Astrocyte (in vitro differentiated cells and primary cell): ENCODE results near the gene MAP3K10. TPM values are rescaled to one million over a fixed set of nuclear protein-coding genes. Genes with fewer than 3 reads are reported as not detected.

ENCODE experiments used
- DNase-seq: peaks from one replicate; pipeline ENCODE4 v3.0.0-alpha.2; 2010; ENCODE audit warnings: low read depth
- FAIRE-seq: peaks from 2 replicates; lab custom pipeline; 2011; peaks lifted over from hg19 to GRCh38; lab: Jason Lieb, UNC
- H2AFZ ChIP-seq: 2 replicates; pipeline ENCODE4 v1.6.0; 2012; ENCODE audit warnings: low read depth, low read length, inconsistent platforms
- H3K27ac ChIP-seq: 2 replicates; pipeline ENCODE4 v1.5.1; 2011; ENCODE audit warnings: low read depth, low read length, inconsistent platforms
- H3K27me3 ChIP-seq: 2 replicates; pipeline ENCODE4 v1.6.0; 2011; ENCODE audit warnings: low read length, inconsistent platforms; ENCODE audit not compliant: insufficient read depth
- H3K36me3 ChIP-seq: 2 replicates; pipeline ENCODE4 v1.5.1; 2011; ENCODE audit warnings: low read length, inconsistent platforms; ENCODE audit not compliant: insufficient read depth
- H3K4me1 ChIP-seq: 2 replicates; pipeline ENCODE4 v1.5.1; 2011; ENCODE audit warnings: low read length, inconsistent platforms; ENCODE audit not compliant: insufficient read depth
- H3K4me2 ChIP-seq: 2 replicates; pipeline ENCODE4 v1.6.0; 2012; ENCODE audit warnings: low read length, inconsistent platforms
- H3K4me3 ChIP-seq: 2 replicates; pipeline ENCODE4 v1.5.1; 2011; ENCODE audit warnings: low read depth, mild to moderate bottlenecking, low read length, inconsistent platforms; ENCODE audit not compliant: insufficient read depth
- H3K79me2 ChIP-seq: 2 replicates; pipeline ENCODE4 v1.6.0; 2012; ENCODE audit warnings: mild to moderate bottlenecking, low read length, inconsistent platforms; ENCODE audit not compliant: insufficient read depth
- H3K9ac ChIP-seq: 2 replicates; pipeline ENCODE4 v1.6.0; 2012; ENCODE audit warnings: mild to moderate bottlenecking, low read length, inconsistent platforms
- H3K9me3 ChIP-seq: 2 replicates; pipeline ENCODE4 v1.5.1; 2012; ENCODE audit warnings: low read depth, mild to moderate bottlenecking, low read length, inconsistent platforms; ENCODE audit not compliant: insufficient read depth
- H4K20me1 ChIP-seq: 2 replicates; pipeline ENCODE4 v1.6.0; 2012; ENCODE audit warnings: low read length, inconsistent platforms; ENCODE audit not compliant: insufficient read depth
- H3K27ac Mint-ChIP-seq: one replicate; pipeline ENCODE4 v1.8.0; 2021; ENCODE audit warnings: mild to moderate bottlenecking, mixed read lengths; ENCODE audit not compliant: unreplicated experiment
- H3K27me3 Mint-ChIP-seq: one replicate; pipeline ENCODE4 v1.8.0; 2021; ENCODE audit warnings: low read depth, mixed read lengths; ENCODE audit not compliant: unreplicated experiment
- H3K36me3 Mint-ChIP-seq: one replicate; pipeline ENCODE4 v1.8.0; 2021; ENCODE audit warnings: low read depth, mixed read lengths; ENCODE audit not compliant: unreplicated experiment
- H3K4me1 Mint-ChIP-seq: one replicate; pipeline ENCODE4 v1.8.0; 2021; ENCODE audit warnings: low read depth, mixed read lengths; ENCODE audit not compliant: unreplicated experiment
- H3K4me3 Mint-ChIP-seq: one replicate; pipeline ENCODE4 v1.8.0; 2021; ENCODE audit warnings: mild to moderate bottlenecking, moderate library complexity, mixed read lengths; ENCODE audit not compliant: unreplicated experiment
- H3K9me3 Mint-ChIP-seq: one replicate; pipeline ENCODE4 v1.8.0; 2021; ENCODE audit warnings: mild to moderate bottlenecking, mixed read lengths; ENCODE audit not compliant: unreplicated experiment
- EZH2 ChIP-seq: IDR thresholded peaks from 2 replicates; pipeline ENCODE4 v1.6.1; 2012; ENCODE audit warnings: mild to moderate bottlenecking, low read length, inconsistent platforms; ENCODE audit not compliant: insufficient read depth
- total RNA-seq: library from RNA; stranded (reverse); gene quantifications from 2 replicates; pipeline ENCODE4 v1.2.1, GENCODE V29; 2021
- TF ChIP-seq, protein P1 (sequence below): IDR thresholded peaks from 2 replicates; pipeline ENCODE4 v1.5.1; 2011; ENCODE audit warnings: low read depth, mild to moderate bottlenecking, inconsistent platforms, low read length, moderate library complexity; ENCODE audit not compliant: insufficient read depth

The MAP3K10 gene
- total RNA-seq, 1 donor from 2014 or later = 17.2 TPM

DNA sequence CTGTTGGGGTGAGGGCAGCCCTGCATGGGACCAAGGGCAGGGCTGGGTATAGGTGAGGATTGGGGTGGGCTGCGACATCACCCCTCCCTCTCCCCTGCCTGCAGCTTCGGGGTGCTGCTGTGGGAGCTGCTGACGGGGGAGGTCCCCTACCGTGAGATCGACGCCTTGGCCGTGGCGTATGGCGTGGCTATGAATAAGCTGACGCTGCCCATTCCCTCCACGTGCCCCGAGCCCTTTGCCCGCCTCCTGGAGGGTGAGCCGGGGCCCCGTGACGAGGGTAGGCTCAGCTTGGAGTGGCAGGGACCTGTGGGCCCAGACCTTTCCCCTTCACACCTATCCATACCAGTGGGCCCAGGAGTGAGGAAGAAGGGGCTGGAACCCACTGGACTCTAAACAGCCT, 13.2 kb downstream of the MAP3K10 start:
- no peak for DNase-seq

DNA sequence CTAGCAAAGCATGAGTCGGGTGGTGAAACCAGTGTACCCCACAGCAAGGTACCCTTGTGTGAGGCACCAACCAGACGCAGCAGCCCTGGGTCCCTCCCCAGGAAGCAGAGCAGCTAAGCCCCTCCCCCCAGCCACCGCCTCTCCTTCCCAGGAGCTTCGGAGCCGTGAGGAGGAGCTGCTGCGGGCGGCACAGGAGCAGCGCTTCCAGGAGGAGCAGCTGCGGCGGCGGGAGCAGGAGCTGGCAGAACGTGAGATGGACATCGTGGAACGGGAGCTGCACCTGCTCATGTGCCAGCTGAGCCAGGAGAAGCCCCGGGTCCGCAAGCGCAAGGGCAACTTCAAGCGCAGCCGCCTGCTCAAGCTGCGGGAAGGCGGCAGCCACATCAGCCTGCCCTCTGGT, 14.5 kb downstream of the MAP3K10 start:
- H3K36me3 ChIP-seq = peaks cover 2% of the 10 kb centered on the region
- no peaks in the 10 kb centered on the region for H3K79me2 ChIP-seq
- TF ChIP-seq EZH2 = no peak
- TF ChIP-seq, protein P1, sequence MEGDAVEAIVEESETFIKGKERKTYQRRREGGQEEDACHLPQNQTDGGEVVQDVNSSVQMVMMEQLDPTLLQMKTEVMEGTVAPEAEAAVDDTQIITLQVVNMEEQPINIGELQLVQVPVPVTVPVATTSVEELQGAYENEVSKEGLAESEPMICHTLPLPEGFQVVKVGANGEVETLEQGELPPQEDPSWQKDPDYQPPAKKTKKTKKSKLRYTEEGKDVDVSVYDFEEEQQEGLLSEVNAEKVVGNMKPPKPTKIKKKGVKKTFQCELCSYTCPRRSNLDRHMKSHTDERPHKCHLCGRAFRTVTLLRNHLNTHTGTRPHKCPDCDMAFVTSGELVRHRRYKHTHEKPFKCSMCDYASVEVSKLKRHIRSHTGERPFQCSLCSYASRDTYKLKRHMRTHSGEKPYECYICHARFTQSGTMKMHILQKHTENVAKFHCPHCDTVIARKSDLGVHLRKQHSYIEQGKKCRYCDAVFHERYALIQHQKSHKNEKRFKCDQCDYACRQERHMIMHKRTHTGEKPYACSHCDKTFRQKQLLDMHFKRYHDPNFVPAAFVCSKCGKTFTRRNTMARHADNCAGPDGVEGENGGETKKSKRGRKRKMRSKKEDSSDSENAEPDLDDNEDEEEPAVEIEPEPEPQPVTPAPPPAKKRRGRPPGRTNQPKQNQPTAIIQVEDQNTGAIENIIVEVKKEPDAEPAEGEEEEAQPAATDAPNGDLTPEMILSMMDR = no peak
- H3K9me3 Mint-ChIP-seq = no peaks in the 10 kb centered on the region
- H3K27me3 Mint-ChIP-seq = no peaks in the 10 kb centered on the region
- peaks cover 22% of the 10 kb centered on the region for H3K36me3 Mint-ChIP-seq
- no peak overlapping the region for H3K4me2 ChIP-seq
- H3K27ac Mint-ChIP-seq = no peak overlapping the region
- H3K4me1 Mint-ChIP-seq = no peaks in the 10 kb centered on the region
- no peaks in the 10 kb centered on the region for H3K4me1 ChIP-seq
- no peak overlapping the region for H2AFZ ChIP-seq
- H3K4me3 ChIP-seq = no peak overlapping the region
- no peak overlapping the region for H3K4me3 Mint-ChIP-seq
- no peaks in the 10 kb centered on the region for H3K9me3 ChIP-seq
- DNase-seq (no peak), FAIRE-seq (no peak)
- H3K9ac ChIP-seq = no peak overlapping the region
- H3K27ac ChIP-seq = no peak overlapping the region
- no peaks in the 10 kb centered on the region for H4K20me1 ChIP-seq
- H3K27me3 ChIP-seq = no peaks in the 10 kb centered on the region

More for the DNA sequence above, 13.2 kb downstream of the MAP3K10 start:
- no peaks in the 10 kb centered on the region for H3K9me3 Mint-ChIP-seq
- H3K79me2 ChIP-seq = no peaks in the 10 kb centered on the region
- no peak overlapping the region for H3K4me3 ChIP-seq
- H3K27me3 ChIP-seq = no peaks in the 10 kb centered on the region
- no peaks in the 10 kb centered on the region for H3K36me3 ChIP-seq
- no peaks in the 10 kb centered on the region for H3K27me3 Mint-ChIP-seq
- FAIRE-seq = no peak
- H3K27ac ChIP-seq = no peak overlapping the region
- H3K9me3 ChIP-seq = no peaks in the 10 kb centered on the region
- no peak overlapping the region for H2AFZ ChIP-seq
- H3K4me1 Mint-ChIP-seq = peaks cover under 1% of the 10 kb centered on the region
- H3K4me1 ChIP-seq = no peaks in the 10 kb centered on the region
- H3K9ac ChIP-seq = no peak overlapping the region
- H3K27ac Mint-ChIP-seq = no peak overlapping the region
- no peak overlapping the region for H3K4me3 Mint-ChIP-seq
- no peak overlapping the region for H3K4me2 ChIP-seq
- TF ChIP-seq, protein P1 = no peak
- TF ChIP-seq EZH2 = no peak
- H4K20me1 ChIP-seq = no peaks in the 10 kb centered on the region
- peaks cover 19% of the 10 kb centered on the region for H3K36me3 Mint-ChIP-seq

DNA sequence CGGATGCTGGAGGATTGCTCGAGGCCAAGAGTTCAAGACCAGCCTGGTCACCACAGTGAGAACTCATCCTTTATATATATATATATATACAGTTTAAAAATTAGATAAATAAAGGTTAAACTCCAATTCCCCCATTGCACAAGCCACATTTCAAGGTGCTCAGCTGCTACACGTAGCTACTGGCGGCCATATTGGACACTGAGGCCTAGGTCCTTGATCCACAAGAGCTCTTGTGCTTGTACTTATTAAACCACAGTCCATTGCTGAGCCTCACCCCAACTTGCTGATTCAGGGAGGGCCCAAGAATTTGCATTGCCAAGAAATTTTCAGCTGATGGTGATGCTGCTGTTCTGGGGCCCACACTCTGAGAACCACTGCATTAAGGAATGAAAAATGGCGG, 17.4 kb downstream of the MAP3K10 start:
- H4K20me1 ChIP-seq = no peaks in the 10 kb centered on the region
- H3K9me3 Mint-ChIP-seq = peaks cover 2% of the 10 kb centered on the region
- FAIRE-seq (no peak), DNase-seq (no peak)
- no peak overlapping the region for H3K27ac Mint-ChIP-seq
- no peaks in the 10 kb centered on the region for H3K9me3 ChIP-seq
- no peak for TF ChIP-seq EZH2
- TF ChIP-seq, protein P1 = no peak
- no peaks in the 10 kb centered on the region for H3K27me3 ChIP-seq
- H3K27me3 Mint-ChIP-seq = no peaks in the 10 kb centered on the region
- H3K4me3 ChIP-seq = no peak overlapping the region
- H3K36me3 ChIP-seq = peaks cover 2% of the 10 kb centered on the region
- H3K4me1 Mint-ChIP-seq = no peaks in the 10 kb centered on the region
- H3K9ac ChIP-seq = no peak overlapping the region
- peaks cover 16% of the 10 kb centered on the region for H3K36me3 Mint-ChIP-seq
- no peak overlapping the region for H3K4me3 Mint-ChIP-seq
- no peak overlapping the region for H3K4me2 ChIP-seq
- H2AFZ ChIP-seq = no peak overlapping the region
- no peaks in the 10 kb centered on the region for H3K4me1 ChIP-seq
- H3K27ac ChIP-seq = no peak overlapping the region
- no peaks in the 10 kb centered on the region for H3K79me2 ChIP-seq
